H1 (cell line): ENCODE measurements around the gene RFFL. TPM values are rescaled to one million over a fixed set of nuclear protein-coding genes. Genes with fewer than 3 reads are reported as not detected.

Experiments used
- CTCF ChIA-PET: fragments of 300-600 bp; sonication (Branson Sonifier 250); formaldehyde crosslinking; loops from one replicate; lab custom pipeline; 2021; ENCODE audit not compliant: partially characterized antibody; lab: Charles Lee
- POLR2A ChIA-PET: fragments of 300-600 bp; sonication (Branson Sonifier 250); formaldehyde crosslinking; loops from one replicate; lab custom pipeline; 2021; ENCODE audit warnings: inconsistent platforms; ENCODE audit not compliant: partially characterized antibody; lab: Charles Lee
- DNase-seq, 2 experiments: peaks; one replicate each; pipeline versions ENCODE4 v3.0.0 to v3.0.0-alpha.2; 2010 to 2022; ENCODE audit warnings: low spot score in 2 of 2, low read depth in 1 of 2, mixed read lengths in 1 of 2
- FAIRE-seq: peaks from 2 replicates; lab custom pipeline; 2011; peaks lifted over from hg19 to GRCh38; lab: Jason Lieb, UNC
- H2AFZ ChIP-seq: 2 replicates; pipeline ENCODE4 v1.8.1; 2012; ENCODE audit warnings: low read length, inconsistent platforms
- H2AK5ac ChIP-seq: 2 replicates; pipeline ENCODE4 v1.6.1; 2013; ENCODE audit warnings: low read depth, low read length
- H2BK120ac ChIP-seq: replicated peaks from 2 replicates; pipeline ENCODE3; 2013; ENCODE audit warnings: low read depth, low read length, inconsistent platforms
- H2BK12ac ChIP-seq: 2 replicates; pipeline ENCODE4 v1.6.1; 2013; ENCODE audit warnings: low read depth, low read length
- H2BK15ac ChIP-seq: 2 replicates; pipeline ENCODE4 v1.6.1; 2013; ENCODE audit warnings: low read length
- H2BK20ac ChIP-seq: 2 replicates; pipeline ENCODE4 v1.6.1; 2013; ENCODE audit warnings: low read length
- H2BK5ac ChIP-seq: 2 replicates; pipeline ENCODE4 v1.6.1; 2013; ENCODE audit warnings: low read depth, low read length
- H3K14ac ChIP-seq: 2 replicates; pipeline ENCODE4 v1.6.1; 2013; ENCODE audit warnings: inconsistent platforms; ENCODE audit not compliant: insufficient read length
- H3K18ac ChIP-seq: 2 replicates; pipeline ENCODE4 v1.6.1; 2013; ENCODE audit warnings: low read length; ENCODE audit errors: extremely low read depth
- H3K23ac ChIP-seq: 2 replicates; pipeline ENCODE4 v1.6.1; 2013; ENCODE audit warnings: inconsistent platforms; ENCODE audit not compliant: insufficient read length
- H3K23me2 ChIP-seq: 2 replicates; pipeline ENCODE4 v1.6.1; 2013; ENCODE audit warnings: low read depth, low read length
- H3K27ac ChIP-seq: 2 replicates; pipeline ENCODE4 v1.6.1; 2011; ENCODE audit warnings: low read depth, low read length, inconsistent platforms
- H3K27me3 ChIP-seq, 4 experiments: replicated peaks in 1 of 4; 1 replicate in 1 of 4; 2 replicates in 3 of 4; pipeline versions ENCODE4 v1.6.1 to v1.8.1; 2011 to 2013; ENCODE audit warnings: low read length in 3 of 4, mild to moderate bottlenecking in 3 of 4, inconsistent platforms in 2 of 4, mixed read lengths in 2 of 4, moderate library complexity in 1 of 4; ENCODE audit not compliant: control insufficient read depth in 3 of 4, insufficient read depth in 3 of 4; ENCODE audit errors: extremely low read depth in 1 of 4
- H3K36me3 ChIP-seq, 4 experiments: 2 replicates each; pipeline versions ENCODE4 v1.6.1 to v1.8.1; 2011 to 2013; ENCODE audit warnings: mild to moderate bottlenecking in 4 of 4, low read length in 3 of 4, moderate library complexity in 2 of 4, control low read depth in 1 of 4, inconsistent platforms in 1 of 4; ENCODE audit not compliant: insufficient read depth in 4 of 4, control insufficient read depth in 2 of 4
- H3K4ac ChIP-seq: replicated peaks from 2 replicates; pipeline ENCODE3; 2013; ENCODE audit warnings: low read length, low read depth, mixed read lengths, inconsistent platforms; ENCODE audit not compliant: insufficient read length
- H3K4me1 ChIP-seq, 4 experiments: replicated peaks in 1 of 4; 1 replicate in 1 of 4; 2 replicates in 3 of 4; pipeline versions ENCODE4 v1.6.1 to v1.8.1; 2011 to 2013; ENCODE audit warnings: low read length in 3 of 4, inconsistent platforms in 2 of 4, mixed read lengths in 1 of 4; ENCODE audit not compliant: insufficient read depth in 4 of 4, control insufficient read depth in 3 of 4
- H3K4me2 ChIP-seq, 2 experiments: 2 replicates each; pipeline versions ENCODE4 v1.6.1 to v1.8.1; 2011 to 2013; ENCODE audit warnings: low read depth in 2 of 2, low read length in 2 of 2, control low read depth in 1 of 2, inconsistent platforms in 1 of 2, mild to moderate bottlenecking in 1 of 2; ENCODE audit not compliant: insufficient read depth in 1 of 2
- H3K4me3 ChIP-seq, 4 experiments: fragments of 200-600, 300-600 bp in 1 of 4; sonication (generic), shearing (Covaris generic), sonication (Bioruptor Twin) in 1 of 4; 2 replicates each; pipeline versions ENCODE4 v1.5.1 to v1.8.1; 2011 to 2016; ENCODE audit warnings: low read length in 4 of 4, low read depth in 3 of 4, control low read depth in 2 of 4, inconsistent platforms in 2 of 4, mild to moderate bottlenecking in 2 of 4, mixed read lengths in 1 of 4, moderate library complexity in 1 of 4; ENCODE audit not compliant: insufficient read depth in 2 of 4; ENCODE audit errors: extremely low read depth in 1 of 4
- H3K56ac ChIP-seq: replicated peaks from 2 replicates; pipeline ENCODE3; 2013; ENCODE audit warnings: low read depth, mild to moderate bottlenecking, mixed read lengths, low read length, inconsistent platforms; ENCODE audit not compliant: insufficient read length
- H3K79me1 ChIP-seq: 2 replicates; pipeline ENCODE4 v1.6.1; 2013; ENCODE audit warnings: low read depth, low read length, control low read depth
- H3K79me2 ChIP-seq, 2 experiments: 2 replicates each; pipeline versions ENCODE4 v1.6.1 to v1.8.1; 2012 to 2013; ENCODE audit warnings: low read length in 2 of 2, mild to moderate bottlenecking in 2 of 2, inconsistent platforms in 1 of 2; ENCODE audit not compliant: insufficient read depth in 2 of 2, control insufficient read depth in 1 of 2
- H3K9ac ChIP-seq, 4 experiments: replicated peaks in 1 of 4; 1 replicate in 1 of 4; 2 replicates in 3 of 4; pipeline versions ENCODE4 v1.6.1 to v1.8.1; 2011 to 2013; ENCODE audit warnings: low read depth in 3 of 4, low read length in 3 of 4, control low read depth in 2 of 4, mild to moderate bottlenecking in 2 of 4, moderate library complexity in 2 of 4, inconsistent platforms in 1 of 4; ENCODE audit errors: extremely low read depth in 1 of 4
- H3K9me3 ChIP-seq, 2 experiments: 2 replicates each; pipeline versions ENCODE4 v1.6.1 to v1.8.1; 2012 to 2013; ENCODE audit warnings: mild to moderate bottlenecking in 2 of 2, moderate library complexity in 2 of 2, control low read depth in 1 of 2, inconsistent platforms in 1 of 2, low read depth in 1 of 2, low read length in 1 of 2, mixed read lengths in 1 of 2; ENCODE audit not compliant: insufficient read depth in 2 of 2
- H4K20me1 ChIP-seq, 2 experiments: replicated peaks in 1 of 2; 2 replicates each; pipeline versions ENCODE3 to v1.8.1; 2011 to 2013; ENCODE audit warnings: inconsistent platforms in 2 of 2, low read length in 2 of 2, mild to moderate bottlenecking in 1 of 2; ENCODE audit not compliant: insufficient read depth in 2 of 2, control insufficient read depth in 1 of 2
- H4K5ac ChIP-seq: 2 replicates; pipeline ENCODE4 v1.6.1; 2013; ENCODE audit warnings: low read length, low read depth, mixed read lengths, inconsistent platforms; ENCODE audit not compliant: insufficient read length
- H4K8ac ChIP-seq: 2 replicates; pipeline ENCODE4 v1.8.0; 2013; ENCODE audit warnings: mild to moderate bottlenecking, moderate library complexity, low read length, inconsistent platforms; ENCODE audit not compliant: insufficient read depth; ENCODE audit errors: extremely low read depth
- H4K91ac ChIP-seq: replicated peaks from 2 replicates; pipeline ENCODE3; 2013; ENCODE audit warnings: low read length, mixed read lengths, inconsistent platforms; ENCODE audit not compliant: insufficient read length
- CTCF ChIP-seq, 3 experiments: IDR thresholded peaks; 1 replicate in 2 of 3; 2 replicates in 1 of 3; pipeline versions ENCODE4 v1.5.1 to v1.6.1; 2011; ENCODE audit warnings: low read length in 3 of 3, mild to moderate bottlenecking in 3 of 3, inconsistent platforms in 2 of 3, low read depth in 1 of 3, moderate library complexity in 1 of 3; ENCODE audit not compliant: insufficient read depth in 1 of 3; ENCODE audit errors: control extremely low read depth in 1 of 3
- WGBS, 2 experiments: shearing (Covaris generic) in 1 of 2; methylation state at CpG; one replicate each; pipeline versions ENCODE4 v1.1.6 to v1.1.7; 2013 to 2015; ENCODE audit warnings: low lambda C conversion rate in 2 of 2, mixed read lengths in 2 of 2, inconsistent platforms in 1 of 2, low coverage in 1 of 2, missing lambda C conversion rate in 1 of 2; ENCODE audit not compliant: insufficient replicate concordance in 2 of 2, insufficient coverage in 1 of 2, insufficient read length in 1 of 2; ENCODE audit errors: extremely low coverage in 1 of 2, missing lambda C conversion rate in 1 of 2; 5-methylcytosine and 5-hydroxymethylcytosine counted together
- polyA plus RNA-seq, 7 experiments: library from polyadenylated mRNA; depleted of rRNA in 3 of 7; stranded (reverse) in 5 of 7; unstranded in 2 of 7; fragments of >200 nt in 5 of 7; fragments of 200-250 nt in 2 of 7; gene quantifications; 1 replicate in 5 of 7; 2 replicates in 1 of 7; 4 replicates in 1 of 7; pipeline versions ENCODE4 v1.2.1 to v1.2.3, GENCODE V29; 2011 to 2013; ENCODE audit warnings: missing spikeins in 2 of 7, mixed read lengths in 2 of 7
- total RNA-seq: library from RNA; stranded (reverse); fragmentation: NEBNext Ultra II Directional; extraction: Animal tissue kit (Norgen Biotek cat#: 25700); gene quantifications from 2 replicates; pipeline ENCODE4 v1.2.1, GENCODE V29; 2021

The RFFL gene
- total and polyA plus RNA-seq, 2 of the 8 experiments (the other 6 are each of a cell fraction or from before 2014, with no cell fraction given): 14.0 to 24.5 TPM

- POLR2A ChIA-PET: no interaction called here
- no peak overlapping the region for H2BK12ac ChIP-seq
- no peak overlapping the region for H3K27ac ChIP-seq
- no peak overlapping the region for H4K5ac ChIP-seq
- H3K36me3 ChIP-seq: no peaks in the 10 kb centered on the region
- no peaks in the 10 kb centered on the region; the same call in 1 of the 2 replicates for H3K23me2 ChIP-seq
- H3K23ac ChIP-seq: no peak overlapping the region
- H3K9me3 ChIP-seq: no peaks in the 10 kb centered on the region
- no peaks in the 10 kb centered on the region for H3K79me2 ChIP-seq
- no peaks in the 10 kb centered on the region for H4K20me1 ChIP-seq
- H2BK15ac ChIP-seq: no peak overlapping the region
- no peak overlapping the region for H4K8ac ChIP-seq
- H3K56ac ChIP-seq: no peak overlapping the region
- no peak overlapping the region for H2BK20ac ChIP-seq
- H3K9ac ChIP-seq: no peak overlapping the region
- H3K4me2 ChIP-seq: no peak overlapping the region
- H2BK5ac ChIP-seq: no peak overlapping the region
- H3K4ac ChIP-seq: no peak overlapping the region
- no peaks in the 10 kb centered on the region for H3K27me3 ChIP-seq
- CTCF ChIA-PET: no interaction called here
- H3K18ac ChIP-seq: no peak overlapping the region
- no peak overlapping the region for H2AK5ac ChIP-seq
- no peak overlapping the region for H2AFZ ChIP-seq
- TF ChIP-seq CTCF (IDR thresholded peaks at IDR 0.05; ENCODE audit: control extremely low read depth in 1 of 3, insufficient read depth in 1 of 3, low read depth in 1 of 3, low read length in 3 of 3): no peak
- TF ChIP-seq, all 59 proteins: peak for 0
- no peaks in the 10 kb centered on the region; the same call in 1 of the 2 replicates for H3K79me1 ChIP-seq
- no peak overlapping the region for H3K4me3 ChIP-seq
- WGBS, 2 experiments: 84% methylated on average over 2 of the region's 2 CpGs; no CpG with 5 or more reads in 1 of the 2 experiments
- H4K91ac ChIP-seq: no peak overlapping the region
- no peaks in the 10 kb centered on the region for H3K4me1 ChIP-seq
- no peak for FAIRE-seq
- no peak overlapping the region for H3K14ac ChIP-seq
- no peak overlapping the region for H2BK120ac ChIP-seq
- no peak for DNase-seq
Measured at GRCh38 chr17:35051183-35051578, 12.3 kb downstream of the RFFL start.
